Osteocyte (in vitro differentiated cells): ENCODE data around the gene TMEM222. TPM values are rescaled to one million over a fixed set of nuclear protein-coding genes. Genes with fewer than 3 reads are reported as not detected.

ENCODE experiments used
- DNase-seq: peaks from one replicate; pipeline ENCODE4 v3.0.0; 2021; ENCODE audit warnings: mixed read lengths; ENCODE audit not compliant: unreplicated experiment; ENCODE audit errors: extremely low spot score
- H3K27ac Mint-ChIP-seq: one replicate; pipeline ENCODE4 v1.8.0; 2021; ENCODE audit warnings: mild to moderate bottlenecking, mixed read lengths; ENCODE audit not compliant: unreplicated experiment
- H3K27me3 Mint-ChIP-seq: one replicate; pipeline ENCODE4 v1.8.0; 2021; ENCODE audit warnings: mixed read lengths; ENCODE audit not compliant: unreplicated experiment
- H3K36me3 Mint-ChIP-seq: one replicate; pipeline ENCODE4 v1.8.0; 2021; ENCODE audit warnings: mixed read lengths; ENCODE audit not compliant: unreplicated experiment
- H3K4me1 Mint-ChIP-seq: one replicate; pipeline ENCODE4 v1.8.0; 2021; ENCODE audit warnings: mixed read lengths; ENCODE audit not compliant: unreplicated experiment
- H3K4me3 Mint-ChIP-seq: one replicate; pipeline ENCODE4 v1.8.0; 2021; ENCODE audit warnings: mild to moderate bottlenecking, moderate library complexity, mixed read lengths; ENCODE audit not compliant: unreplicated experiment
- H3K9me3 Mint-ChIP-seq: one replicate; pipeline ENCODE4 v1.8.0; 2021; ENCODE audit warnings: mixed read lengths; ENCODE audit not compliant: unreplicated experiment
- total RNA-seq: library from RNA; stranded (reverse); gene quantifications from 2 replicates; pipeline ENCODE4 v1.2.1, GENCODE V29; 2021
- TF ChIP-seq, protein P1 (sequence below): fragments of 200-600 bp; sonication (generic); IDR thresholded peaks from 2 replicates; pipeline ENCODE4 v1.5.0; 2021; ENCODE audit warnings: antibody characterized with exemption, mild to moderate bottlenecking, moderate library complexity

The TMEM222 gene
- total RNA-seq, 1 donor from 2014 or later = 46.5 TPM

GRCh38 chr1:27359822-27360158, 37.8 kb downstream of the TMEM222 start:
- TF ChIP-seq, protein P1, sequence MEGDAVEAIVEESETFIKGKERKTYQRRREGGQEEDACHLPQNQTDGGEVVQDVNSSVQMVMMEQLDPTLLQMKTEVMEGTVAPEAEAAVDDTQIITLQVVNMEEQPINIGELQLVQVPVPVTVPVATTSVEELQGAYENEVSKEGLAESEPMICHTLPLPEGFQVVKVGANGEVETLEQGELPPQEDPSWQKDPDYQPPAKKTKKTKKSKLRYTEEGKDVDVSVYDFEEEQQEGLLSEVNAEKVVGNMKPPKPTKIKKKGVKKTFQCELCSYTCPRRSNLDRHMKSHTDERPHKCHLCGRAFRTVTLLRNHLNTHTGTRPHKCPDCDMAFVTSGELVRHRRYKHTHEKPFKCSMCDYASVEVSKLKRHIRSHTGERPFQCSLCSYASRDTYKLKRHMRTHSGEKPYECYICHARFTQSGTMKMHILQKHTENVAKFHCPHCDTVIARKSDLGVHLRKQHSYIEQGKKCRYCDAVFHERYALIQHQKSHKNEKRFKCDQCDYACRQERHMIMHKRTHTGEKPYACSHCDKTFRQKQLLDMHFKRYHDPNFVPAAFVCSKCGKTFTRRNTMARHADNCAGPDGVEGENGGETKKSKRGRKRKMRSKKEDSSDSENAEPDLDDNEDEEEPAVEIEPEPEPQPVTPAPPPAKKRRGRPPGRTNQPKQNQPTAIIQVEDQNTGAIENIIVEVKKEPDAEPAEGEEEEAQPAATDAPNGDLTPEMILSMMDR = no peak

GRCh38 chr1:27360159-27361043, 38.4 kb downstream of the TMEM222 start:
- Mint-ChIP-seq H3K9me3 (no peaks in the 10 kb centered on the region), H3K27me3 (no peaks in the 10 kb centered on the region), H3K4me3 (no peak overlapping the region), H3K4me1 (peaks cover 20% of the 10 kb centered on the region), H3K27ac (no peak overlapping the region), H3K36me3 (peaks cover 37% of the 10 kb centered on the region)
- no peak for DNase-seq
- TF ChIP-seq, protein P1 = no peak

More at GRCh38 chr1:27359822-27360158, 37.8 kb downstream of the TMEM222 start:
- Mint-ChIP-seq H3K27ac (no peak overlapping the region), H3K9me3 (no peaks in the 10 kb centered on the region), H3K4me1 (peaks cover 14% of the 10 kb centered on the region), H3K36me3 (peaks cover 40% of the 10 kb centered on the region), H3K27me3 (no peaks in the 10 kb centered on the region), H3K4me3 (no peak overlapping the region)
- no peak for DNase-seq

DNA sequence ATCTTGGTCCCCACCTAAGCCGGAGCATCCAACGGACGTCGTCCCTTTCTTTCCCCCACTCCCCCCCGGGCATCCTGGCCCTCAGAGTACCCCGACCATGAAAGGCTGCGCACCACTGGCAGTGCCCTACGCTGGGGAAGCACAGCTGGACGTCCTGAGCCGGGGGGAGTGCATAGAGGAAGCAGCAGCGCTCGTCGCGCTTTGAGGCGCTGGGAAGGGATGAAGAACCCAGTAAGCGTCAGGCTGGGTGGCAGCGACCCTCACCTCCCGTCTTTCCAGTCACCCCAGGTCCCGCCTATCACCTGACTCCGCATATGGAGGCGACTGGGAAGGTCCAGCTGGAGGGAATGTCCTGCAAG, 39.1 kb downstream of the TMEM222 start:
- DNase-seq = no peak
- Mint-ChIP-seq H3K4me3 (no peak overlapping the region), H3K27ac (no peak overlapping the region), H3K4me1 (peaks cover 20% of the 10 kb centered on the region), H3K36me3 (peaks cover 33% of the 10 kb centered on the region), H3K27me3 (no peaks in the 10 kb centered on the region), H3K9me3 (no peaks in the 10 kb centered on the region)
- TF ChIP-seq, protein P1 = no peak

DNA sequence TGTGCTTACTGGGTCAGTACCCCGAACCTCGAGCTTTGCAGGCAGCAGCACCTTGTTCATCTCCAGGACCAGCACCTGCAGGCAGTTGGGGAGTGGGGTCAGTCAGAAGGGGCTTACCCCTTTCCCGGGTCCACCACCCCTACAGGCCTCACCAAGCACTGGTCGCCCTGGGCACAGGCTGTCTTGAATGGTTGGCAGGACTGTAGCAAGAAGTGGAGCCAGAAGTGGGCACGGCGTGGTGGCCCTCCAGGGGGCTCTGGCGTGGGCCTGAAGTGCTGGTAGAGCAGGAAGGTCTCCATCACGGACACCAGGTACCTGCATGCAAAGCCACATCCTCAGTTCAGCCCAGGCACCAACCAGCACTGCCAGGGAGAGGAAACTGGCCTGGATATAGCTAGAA, 39.6 kb downstream of the TMEM222 start:
- no peak overlapping the region for H3K4me3 Mint-ChIP-seq
- H3K36me3 Mint-ChIP-seq = peaks cover 33% of the 10 kb centered on the region
- H3K27ac Mint-ChIP-seq = no peak overlapping the region
- TF ChIP-seq, protein P1 = no peak
- no peaks in the 10 kb centered on the region for H3K9me3 Mint-ChIP-seq
- peaks cover 20% of the 10 kb centered on the region for H3K4me1 Mint-ChIP-seq
- no peak for DNase-seq
- H3K27me3 Mint-ChIP-seq = no peaks in the 10 kb centered on the region

DNA sequence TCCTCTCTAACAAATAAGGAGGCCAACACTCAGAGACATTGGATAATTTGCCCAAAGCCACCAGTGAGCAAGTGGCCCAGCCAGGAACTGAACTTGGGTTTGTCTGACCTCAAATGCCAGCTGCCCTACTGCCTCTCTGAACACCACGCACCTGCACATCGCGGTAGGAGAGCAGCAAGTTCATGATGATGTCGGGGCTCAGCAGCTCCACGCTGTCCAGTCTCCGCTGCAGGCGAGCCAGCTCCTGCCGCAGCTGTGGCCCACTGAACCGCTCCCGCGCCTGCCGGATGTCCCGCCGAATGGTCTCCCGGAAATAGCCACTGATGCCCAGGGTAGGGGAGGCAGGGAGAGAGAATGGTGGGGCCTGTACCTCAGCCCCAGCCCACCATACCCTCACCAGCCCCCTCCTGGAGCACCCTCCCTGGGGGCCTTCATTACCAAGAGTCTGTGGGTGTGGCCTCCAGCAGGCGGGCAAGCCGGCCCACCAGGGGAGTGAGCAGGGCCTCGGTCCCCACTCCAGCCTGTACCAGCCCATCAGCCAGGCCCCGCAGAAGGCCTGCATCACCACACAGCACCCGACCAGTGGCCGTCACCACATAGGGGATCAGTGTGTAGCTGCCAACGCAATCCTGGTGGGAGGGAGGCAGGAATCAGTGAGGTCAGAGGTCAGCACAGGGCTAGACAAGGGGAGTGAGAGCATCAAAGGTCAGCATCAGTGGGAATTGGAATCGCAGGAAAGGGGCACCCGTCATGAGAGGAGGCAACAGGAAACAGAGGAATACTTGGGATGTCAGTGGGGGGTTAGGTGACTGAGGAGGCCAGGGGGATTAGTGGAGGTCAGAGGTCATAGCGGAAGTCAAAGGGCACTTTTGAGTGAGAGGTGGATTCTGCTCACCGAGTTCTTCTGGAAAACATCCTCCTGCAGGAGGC, 42.1 kb downstream of the TMEM222 start:
- Mint-ChIP-seq H3K27ac (no peak overlapping the region), H3K9me3 (no peaks in the 10 kb centered on the region), H3K36me3 (peaks cover 29% of the 10 kb centered on the region), H3K4me1 (peaks cover 30% of the 10 kb centered on the region), H3K27me3 (no peaks in the 10 kb centered on the region), H3K4me3 (no peak overlapping the region)
- DNase-seq = no peak
- TF ChIP-seq, protein P1 = no peak
